HG03103 (cell line): ENCODE results near the gene ABCC4.

Experiments
- ATAC-seq: cut with Tn5 transposase; IDR thresholded peaks from one replicate; pipeline ENCODE4 v1.9.1; 2021; ENCODE audit warnings: low read depth; ENCODE audit not compliant: unreplicated experiment

ABCC4 gene

DNA sequence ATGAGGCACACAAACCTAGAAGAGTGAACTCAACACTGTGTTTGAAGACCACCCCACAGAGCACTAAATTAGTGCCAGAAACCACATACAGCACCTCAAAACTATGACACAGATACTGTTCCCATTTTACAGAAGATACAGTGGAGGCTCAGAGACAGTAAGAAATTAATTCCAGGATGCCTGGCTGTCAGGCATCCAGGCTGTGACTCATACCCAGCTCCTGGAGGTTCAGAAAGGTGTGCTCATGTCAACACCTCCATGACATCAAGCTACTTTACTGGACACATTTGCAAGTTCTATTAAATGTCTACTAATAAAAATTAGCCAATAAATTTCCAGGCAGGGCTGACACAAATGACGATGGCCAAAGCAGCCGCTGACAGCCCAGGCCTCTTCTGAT is 176.3 kb downstream of the ABCC4 start:
- ATAC-seq: no peak

DNA sequence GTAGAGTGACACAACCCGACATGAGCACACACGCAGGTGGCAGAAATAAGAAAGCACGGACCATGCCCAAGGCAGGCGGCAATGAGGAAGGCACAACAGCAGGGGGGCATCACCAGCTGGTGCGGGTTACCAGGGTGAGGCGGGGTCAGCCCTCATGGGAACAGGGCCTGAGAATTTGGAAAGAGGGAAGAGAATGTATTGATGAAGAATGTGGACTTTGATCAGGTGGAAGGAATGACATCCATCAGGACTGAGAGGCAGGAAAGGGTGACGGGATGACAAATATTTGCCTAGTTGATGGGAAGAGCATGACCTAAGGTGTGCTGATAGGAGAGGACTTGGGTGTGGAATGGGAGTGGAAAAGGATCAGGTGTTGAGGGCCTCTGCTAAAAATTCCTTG is 177.5 kb downstream of the ABCC4 start:
- no peak for ATAC-seq

DNA sequence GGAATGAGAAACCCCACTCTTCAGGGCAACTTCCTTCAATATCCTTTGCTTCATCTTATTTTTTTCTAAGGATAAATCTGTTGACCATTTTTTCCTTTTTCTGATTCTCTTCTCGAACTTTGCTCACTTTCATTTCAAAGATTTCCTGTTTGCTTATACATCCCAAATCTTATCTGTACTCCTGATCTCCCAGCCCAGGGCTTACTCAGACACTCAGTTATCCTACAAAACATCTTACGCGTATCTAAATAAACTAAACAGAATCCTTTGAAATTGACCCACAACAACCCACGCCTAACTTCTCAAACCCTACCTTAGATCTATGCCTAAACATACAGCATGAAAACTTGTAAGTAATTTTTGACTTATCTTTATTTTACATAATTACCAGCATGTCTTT is 179.2 kb downstream of the ABCC4 start:
- no peak for ATAC-seq

DNA sequence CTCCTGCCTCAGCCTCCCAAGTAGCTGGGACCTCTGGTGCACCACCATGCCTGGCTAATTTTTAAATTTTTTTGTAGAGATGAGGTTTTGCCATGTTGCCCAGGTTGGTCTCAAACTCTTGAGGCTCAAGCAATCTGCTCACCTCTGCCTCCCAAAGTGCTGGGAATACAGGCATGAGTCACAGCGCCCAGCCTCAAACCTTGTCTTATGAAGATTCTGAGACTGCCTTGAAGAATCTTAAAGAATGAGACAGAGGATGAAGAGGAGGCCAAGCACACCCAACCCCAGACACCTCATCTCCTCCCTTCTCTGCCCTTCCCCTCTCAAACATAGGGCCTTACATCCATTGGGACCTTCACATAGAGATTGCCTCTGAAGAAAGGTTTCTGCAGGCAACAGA is 179.7 kb downstream of the ABCC4 start:
- no peak for ATAC-seq

DNA sequence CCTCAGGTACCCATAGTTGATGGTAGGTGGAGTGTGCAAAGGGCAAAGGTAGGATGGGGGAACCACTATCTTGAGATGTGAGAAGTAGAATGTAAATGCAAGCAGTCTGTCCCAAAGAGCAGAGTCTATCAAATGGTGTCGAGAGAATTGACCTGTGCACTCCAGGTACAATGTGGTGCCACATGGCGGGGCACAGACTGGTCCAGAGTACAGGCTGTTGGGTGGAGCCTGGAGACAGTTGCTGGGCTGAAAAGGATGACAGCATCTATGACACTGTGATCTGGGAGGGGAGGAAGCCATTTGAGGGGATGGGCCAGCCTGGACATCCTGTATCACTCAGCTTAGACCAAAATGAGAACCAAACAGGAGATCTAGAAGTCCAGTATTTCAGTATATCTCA is 180.6 kb downstream of the ABCC4 start:
- ATAC-seq: no peak

DNA sequence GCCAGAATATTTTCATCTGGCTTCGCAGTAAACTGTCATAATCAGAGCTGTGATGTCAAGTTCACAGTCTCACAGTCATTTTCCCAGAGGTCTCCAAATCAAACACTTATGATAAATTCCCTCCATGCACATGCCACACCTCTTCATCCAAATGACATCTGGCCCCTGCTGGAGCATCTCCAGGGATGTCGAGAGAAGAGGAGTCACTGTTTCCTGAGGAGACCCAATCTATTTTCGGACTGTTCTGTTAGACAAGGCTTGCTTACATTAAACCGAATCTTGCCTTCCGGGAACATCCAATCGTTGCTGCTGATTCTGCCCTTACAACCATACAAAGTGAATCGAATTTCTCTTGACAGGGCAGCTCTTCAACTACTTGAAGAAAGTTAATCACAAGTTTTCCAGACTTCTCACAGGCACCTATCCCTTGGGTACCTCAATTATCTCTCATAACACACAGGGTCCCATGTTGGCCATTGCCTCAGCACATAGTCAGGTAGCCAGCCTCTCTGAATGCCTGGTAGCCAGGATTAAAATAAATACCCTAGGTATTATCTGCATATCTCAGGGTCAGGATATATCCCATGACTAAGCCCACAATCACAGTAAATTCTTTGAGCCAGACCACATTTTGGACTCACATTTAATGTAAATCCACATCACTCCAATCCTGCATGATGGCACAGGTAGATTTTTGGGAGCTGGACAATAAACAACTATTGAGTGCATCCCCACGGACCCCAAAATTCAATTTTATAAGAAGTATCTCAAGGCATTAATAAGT is 182.5 kb downstream of the ABCC4 start:
- ATAC-seq: no peak

DNA sequence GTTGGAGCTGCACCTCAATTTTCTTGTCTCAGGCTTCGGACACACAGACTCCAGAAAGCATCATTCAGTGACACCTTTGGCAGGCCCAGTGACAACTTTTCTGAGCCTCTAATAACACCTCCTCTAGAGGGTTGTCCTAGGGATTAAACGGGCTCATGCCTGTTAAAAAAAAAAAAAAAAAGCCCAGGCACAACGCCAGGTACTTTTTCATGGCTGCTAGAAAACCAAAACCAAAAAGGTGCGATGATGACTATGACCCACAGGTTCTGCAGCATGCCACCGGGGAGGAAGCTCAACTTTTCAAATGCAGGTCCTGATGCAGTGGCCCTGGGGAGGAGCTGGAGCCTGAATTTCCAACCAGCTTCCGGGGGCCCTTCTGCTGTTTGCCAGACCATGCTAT is 184.2 kb downstream of the ABCC4 start:
- ATAC-seq: no peak

DNA sequence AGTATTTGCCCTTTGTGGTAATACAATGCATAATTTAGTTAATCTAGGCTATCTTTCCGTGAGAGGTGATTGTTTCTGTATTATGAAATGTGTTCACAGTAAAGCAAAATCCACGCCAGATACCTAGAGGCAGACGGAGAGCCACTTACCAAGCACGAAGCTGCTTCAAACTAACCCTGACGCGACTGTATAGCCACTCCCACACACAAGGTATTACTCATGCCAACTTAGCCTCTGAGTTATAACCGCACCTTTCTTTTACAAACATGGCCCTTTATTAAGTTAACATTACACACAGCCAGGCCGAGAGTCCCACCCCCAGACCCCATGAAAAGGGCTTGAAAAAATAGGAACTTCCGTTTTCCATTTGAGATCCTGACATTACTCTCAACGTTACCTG is 185.7 kb downstream of the ABCC4 start:
- ATAC-seq: no peak

DNA sequence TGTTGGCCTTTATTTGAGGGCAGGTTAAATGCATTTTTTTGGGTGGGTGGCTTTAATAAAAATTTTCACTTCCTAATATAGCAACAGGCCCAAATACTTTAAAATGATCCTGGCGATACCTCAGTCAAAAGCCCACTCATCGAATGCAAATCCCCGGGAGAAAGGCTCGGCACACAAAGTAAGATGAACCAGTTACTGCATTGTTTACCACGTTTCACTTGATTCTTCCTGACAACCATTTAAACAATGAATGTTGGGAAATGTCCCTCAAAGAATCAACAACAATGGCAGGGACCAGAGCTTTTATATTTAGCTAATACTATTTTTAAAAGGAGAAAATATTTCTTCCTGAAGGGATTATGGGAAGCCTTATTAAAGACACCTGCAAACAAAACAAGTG is 187.7 kb downstream of the ABCC4 start:
- no peak for ATAC-seq

DNA sequence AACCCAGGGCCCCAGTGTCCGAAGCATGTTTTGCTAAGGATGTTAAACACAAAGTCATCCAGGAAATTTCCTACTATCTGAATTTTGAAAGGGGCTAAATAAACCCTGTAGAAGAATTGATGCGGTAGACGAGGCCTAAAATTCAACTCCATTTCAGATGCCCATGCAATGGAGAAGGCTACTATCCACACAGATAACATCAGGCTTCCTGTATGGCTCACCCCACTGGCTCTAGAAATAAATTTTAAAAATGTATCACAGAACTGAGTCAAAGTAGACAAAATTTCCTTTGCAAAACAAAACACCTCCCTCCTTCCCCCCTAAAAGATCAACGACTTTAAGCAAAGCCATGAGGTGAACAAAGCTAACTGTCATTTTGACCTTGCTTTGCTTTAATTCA is 188.4 kb downstream of the ABCC4 start:
- no peak for ATAC-seq

DNA sequence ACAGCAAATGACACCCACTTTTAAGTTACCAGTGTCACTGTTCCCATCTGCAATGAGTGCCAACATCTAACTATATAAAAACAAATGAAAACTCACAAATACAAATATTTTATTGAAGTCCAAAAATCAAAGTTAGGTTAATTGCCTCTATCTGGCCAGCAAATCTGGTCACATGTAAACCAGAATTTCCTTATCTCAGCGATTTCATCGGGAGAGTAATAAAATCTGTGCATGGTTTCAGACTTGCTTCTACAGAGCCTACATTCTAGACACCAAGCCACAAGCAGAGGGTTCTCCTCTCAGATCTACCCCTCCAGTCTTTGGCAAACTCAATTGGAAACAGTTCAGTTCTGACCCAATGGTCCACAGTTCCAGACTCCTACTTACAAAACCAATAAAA is 189.6 kb downstream of the ABCC4 start:
- no peak for ATAC-seq

DNA sequence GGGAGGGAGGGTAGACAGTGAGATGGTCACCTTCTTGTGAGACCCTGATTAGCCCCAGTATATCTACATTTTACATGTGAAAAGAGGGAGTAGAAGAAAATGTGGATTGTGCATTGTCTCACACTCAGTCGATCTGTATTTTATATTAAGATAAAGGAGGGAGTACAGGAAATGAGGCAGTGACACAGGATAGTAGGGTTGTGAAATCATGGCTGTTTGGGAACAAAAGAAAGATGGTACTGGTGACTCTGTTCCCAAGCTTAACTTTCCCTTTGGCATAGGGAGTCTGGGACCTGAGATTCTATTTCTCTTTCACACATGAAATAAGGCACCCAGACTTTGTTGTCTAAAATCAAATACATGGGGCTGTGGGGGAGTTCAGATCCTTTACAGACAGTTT is 194.7 kb downstream of the ABCC4 start:
- no peak for ATAC-seq

DNA sequence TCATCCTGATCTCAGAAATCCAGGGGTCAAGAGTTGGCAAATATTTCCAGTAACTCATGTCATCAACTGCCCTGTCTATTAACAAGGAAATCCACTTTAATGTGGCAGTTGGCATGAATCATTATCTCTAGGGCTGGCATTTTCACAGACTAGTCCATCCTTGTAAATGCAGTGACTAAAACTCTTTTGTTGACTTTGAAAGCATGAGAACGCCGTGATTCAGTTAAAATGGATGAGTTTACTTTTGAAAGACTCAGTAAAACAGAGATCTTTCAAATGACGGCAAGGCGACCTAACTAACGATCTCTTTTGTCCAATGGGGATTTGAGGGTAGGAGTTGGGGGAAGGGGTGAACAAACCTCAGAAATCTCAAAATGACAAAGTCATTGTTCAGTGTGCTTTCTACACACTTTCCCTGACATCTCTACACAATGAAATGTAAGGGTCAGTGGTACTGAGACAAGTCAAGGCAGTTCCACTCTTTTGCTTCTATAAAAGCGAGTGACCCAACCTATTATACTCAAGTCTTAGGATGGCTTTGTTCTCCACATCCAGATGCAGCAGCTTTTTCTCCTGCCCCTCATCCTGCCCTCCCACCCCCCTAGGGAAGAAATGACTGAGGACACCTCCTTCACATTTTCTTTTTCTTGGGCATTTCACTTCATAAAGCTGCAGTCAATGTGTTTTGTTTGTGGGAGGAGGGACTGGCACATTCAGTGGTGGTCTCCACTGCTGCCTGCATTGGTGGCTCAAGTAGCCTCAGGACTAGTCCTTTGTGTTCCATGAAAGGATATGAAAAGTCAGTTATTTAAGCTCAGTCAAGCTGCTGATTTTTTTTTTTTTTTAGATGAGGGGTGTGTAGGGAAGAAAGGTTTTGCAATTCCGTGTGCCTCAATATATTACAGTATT is 200.5 kb downstream of the ABCC4 start:
- no peak for ATAC-seq

DNA sequence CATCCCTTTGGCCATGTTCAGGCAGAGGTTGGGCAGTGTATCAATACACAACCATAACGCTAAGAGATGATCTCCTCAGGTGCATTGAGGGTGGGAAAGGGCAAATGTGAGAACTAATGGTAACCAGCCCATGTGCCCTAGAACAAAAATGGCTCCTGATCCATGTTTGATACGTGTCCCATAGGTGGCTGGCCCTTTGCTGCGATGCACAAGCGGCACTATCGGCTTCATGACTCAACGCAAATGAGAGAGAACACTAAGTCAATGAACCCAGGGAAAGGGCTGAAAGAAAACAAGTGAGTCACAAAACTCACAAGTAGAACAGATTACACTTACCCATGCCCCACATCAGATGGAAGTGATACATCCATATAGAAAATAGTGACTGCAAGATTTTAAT is 201.7 kb downstream of the ABCC4 start:
- no peak for ATAC-seq

DNA sequence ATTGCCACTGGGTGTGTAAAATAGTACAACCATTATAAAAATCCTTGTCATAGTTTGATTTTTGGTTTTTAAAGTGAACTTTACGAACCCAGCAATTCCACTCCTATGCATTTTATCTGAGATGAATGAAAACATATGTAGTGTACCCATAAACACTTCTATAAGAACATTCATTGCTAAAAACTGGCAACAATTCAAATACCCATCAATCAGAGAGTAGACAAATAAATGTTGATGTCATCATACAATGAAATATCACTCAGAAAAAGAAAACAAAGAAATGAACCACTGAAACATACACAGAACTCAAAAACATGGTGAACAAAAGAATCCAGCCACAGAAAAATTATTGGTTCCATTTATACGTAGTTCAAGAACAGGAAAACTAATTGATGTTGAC is 202.3 kb downstream of the ABCC4 start:
- ATAC-seq: no peak

DNA sequence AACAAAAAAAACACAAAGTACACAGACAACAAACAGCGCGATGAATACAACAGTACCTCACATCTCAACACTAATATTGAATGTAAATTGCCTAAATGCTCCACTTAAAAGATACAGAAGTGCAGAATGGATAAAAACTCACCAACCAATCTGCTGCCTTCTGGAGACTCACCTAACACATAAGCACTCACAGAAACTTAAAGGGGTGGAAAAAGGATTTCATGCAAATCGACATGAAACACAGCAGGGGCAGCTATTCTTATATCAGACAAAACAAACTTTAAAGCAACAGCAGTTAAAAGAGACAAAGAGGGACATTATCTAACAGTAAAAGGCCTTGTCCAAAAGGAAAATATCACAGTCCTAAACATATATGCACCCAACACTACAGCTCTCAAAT is 209.5 kb downstream of the ABCC4 start:
- ATAC-seq: no peak

DNA sequence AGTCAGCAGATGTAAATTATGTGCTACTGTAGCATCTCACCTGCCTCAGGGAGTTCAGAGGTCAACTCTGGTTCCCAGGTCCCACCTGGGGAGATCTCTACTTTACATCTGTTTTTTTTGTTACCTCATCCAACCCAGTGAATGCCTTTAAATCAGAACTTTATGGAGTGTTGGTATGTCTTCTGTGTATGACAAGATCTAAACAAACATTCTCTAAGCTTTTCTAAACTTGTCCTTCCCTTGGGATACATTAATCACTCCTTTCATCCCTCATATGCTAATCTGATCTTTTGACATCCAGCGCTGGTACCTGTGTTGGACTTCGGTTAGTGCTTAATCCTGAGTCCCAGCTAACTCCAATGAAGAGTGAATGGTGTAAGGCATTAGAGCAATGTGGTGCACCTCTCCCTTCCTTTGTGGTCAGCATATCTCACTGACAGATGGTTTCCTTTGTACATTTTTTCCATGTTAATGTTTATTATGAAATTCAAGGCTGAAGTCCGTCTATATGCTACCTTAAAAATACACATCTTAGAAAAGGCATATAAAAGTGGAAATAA is 213.4 kb downstream of the ABCC4 start:
- ATAC-seq: no peak

DNA sequence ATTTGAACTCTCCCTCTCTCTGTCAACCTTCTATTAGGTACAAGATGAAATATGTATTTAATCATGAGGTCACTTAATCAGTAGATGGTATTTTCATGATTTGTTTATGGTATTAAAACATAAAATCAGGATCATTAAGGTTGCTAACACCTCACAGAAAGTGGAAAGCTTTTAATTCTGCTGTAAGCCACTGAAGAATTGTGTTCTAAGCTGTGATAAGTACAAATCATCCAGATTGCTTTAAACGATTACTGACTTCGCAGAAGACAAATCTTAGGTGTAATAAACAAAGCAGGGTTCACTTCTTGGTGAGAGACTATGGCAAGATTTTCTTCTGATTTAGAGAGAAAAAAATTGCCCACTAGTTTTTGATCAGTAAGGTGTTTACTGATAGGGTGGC is 214.5 kb downstream of the ABCC4 start:
- no peak for ATAC-seq

DNA sequence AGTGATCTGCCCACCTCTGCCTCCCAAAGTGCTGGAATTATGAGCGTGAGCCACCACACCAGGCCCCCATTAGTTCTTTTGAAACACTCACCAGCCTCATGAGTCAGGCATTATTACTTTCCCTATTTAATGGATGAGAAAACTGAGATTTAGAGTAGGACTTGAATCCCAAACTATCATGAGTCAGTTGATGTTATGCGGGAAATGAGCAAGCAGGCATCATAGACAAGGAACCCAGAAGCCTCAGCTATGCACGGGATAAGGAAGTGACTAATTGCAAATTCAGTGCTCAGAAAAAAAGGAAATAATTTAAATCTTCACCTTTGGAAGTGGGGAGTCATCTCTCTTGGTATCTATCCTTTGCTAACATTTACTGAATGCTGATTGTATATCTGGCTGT is 217.5 kb downstream of the ABCC4 start:
- ATAC-seq: no peak

DNA sequence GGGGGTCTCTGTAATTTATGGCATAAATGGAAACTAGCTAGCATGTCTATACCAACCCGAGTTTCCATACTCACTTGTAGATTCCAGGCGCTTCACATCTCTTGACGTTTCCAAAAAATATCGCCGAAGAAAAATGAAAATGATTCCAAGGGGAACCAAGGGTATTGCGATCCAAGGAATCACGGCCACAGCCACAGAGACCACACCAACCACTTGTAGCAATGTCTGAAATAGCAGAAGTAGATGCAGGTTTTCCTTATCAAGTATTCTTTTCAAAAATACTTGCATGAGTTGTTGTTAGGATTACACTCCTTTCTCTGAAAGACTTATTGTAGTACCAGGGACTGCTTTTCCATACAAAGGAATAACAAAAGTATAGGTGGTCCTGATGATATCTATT is 218.2 kb downstream of the ABCC4 start:
- no peak for ATAC-seq

DNA sequence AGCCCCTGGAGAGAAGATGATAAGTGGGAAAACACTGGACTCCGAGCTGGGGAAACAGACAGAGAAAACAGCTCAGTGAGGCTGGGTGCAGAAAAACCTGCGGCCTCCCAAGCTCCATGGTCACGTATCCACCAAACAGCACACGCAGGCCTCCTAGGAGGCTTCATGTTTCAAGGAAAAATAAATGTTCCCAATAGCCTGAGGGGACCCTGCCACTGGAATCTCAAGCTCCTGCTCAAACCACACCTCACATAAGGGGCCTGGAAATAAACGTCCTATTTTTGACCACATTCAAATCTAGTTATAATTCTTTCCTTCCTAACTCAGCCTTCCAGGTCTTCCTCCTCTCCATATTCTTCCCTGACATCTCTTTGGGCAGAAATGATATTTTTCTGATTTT is 225.7 kb downstream of the ABCC4 start:
- no peak for ATAC-seq

DNA sequence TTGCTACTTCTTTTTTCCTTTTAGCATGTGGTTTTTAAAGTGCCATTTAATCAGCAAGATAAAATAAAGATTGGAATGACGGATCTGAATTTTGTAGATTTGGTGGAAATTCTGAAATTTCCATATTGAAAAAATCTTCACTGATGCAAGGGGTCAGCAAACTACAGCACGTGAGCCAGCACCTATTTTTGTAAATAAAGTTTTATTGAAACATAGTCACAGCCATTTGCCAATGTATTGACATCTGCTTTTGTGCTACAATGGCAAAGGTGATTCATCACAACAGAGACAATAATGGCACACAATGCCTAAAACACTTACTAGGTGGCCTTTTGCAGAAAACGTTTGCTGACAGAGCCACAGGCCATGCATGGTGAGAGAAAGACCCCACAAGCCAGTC is 226.4 kb downstream of the ABCC4 start:
- ATAC-seq: no peak
